Vagina (tissue), 2 donors: ENCODE measurements around the gene RPS6KC1. TPM values are rescaled to one million over a fixed set of nuclear protein-coding genes. Genes with fewer than 3 reads are reported as not detected.

Experiments used
- DNase-seq, 2 donors: peaks; one replicate each; pipeline ENCODE4 v3.0.0-alpha.2; 2017; ENCODE audit errors: extremely low spot score in 2 of 2
- H3K27ac ChIP-seq: fragments of 200-600 bp; sonication (generic); one replicate; pipeline ENCODE4 v1.5.1; 2019
- H3K27me3 ChIP-seq: fragments of 200-600 bp; sonication (generic); one replicate; pipeline ENCODE4 v1.5.1; 2019
- H3K36me3 ChIP-seq, 2 donors: fragments of 200-600 bp; sonication (generic); one replicate each; pipeline ENCODE4 v1.5.1; 2017 to 2019
- H3K4me1 ChIP-seq: fragments of 200-600 bp; sonication (generic); one replicate; pipeline ENCODE4 v1.5.1; 2019
- H3K4me3 ChIP-seq, 2 donors: fragments of 200-600 bp; sonication (generic); 1 replicate in 1 of 2; 2 replicates in 1 of 2; pipeline ENCODE4 v1.5.1; 2016 to 2019
- H3K9me3 ChIP-seq: fragments of 200-600 bp; sonication (generic); one replicate; pipeline ENCODE4 v1.5.1; 2019
- POLR2A ChIP-seq, 2 donors: fragments of 450-650 bp; IDR thresholded peaks; one replicate each; pipeline ENCODE4 v1.6.1; 2017; ENCODE audit warnings: antibody characterized with exemption in 2 of 2, mild to moderate bottlenecking in 2 of 2, moderate library complexity in 2 of 2
- POLR2AphosphoS5 ChIP-seq, 2 donors: sonication (generic); formaldehyde crosslinking; IDR thresholded peaks; one replicate each; pipeline ENCODE4 v1.9.0; 2017; ENCODE audit warnings: antibody characterized with exemption in 2 of 2, mild to moderate bottlenecking in 2 of 2, low read depth in 1 of 2; ENCODE audit not compliant: insufficient read depth in 1 of 2
- intact Hi-C: fragments of 100-400 bp; cut with DNase I; formaldehyde crosslinking; loops from one replicate; pipeline ENCODE4 v1.15.1; 2023
- total RNA-seq: library from RNA; depleted of rRNA; stranded (reverse); fragments of >200 nt; gene quantifications from one replicate; pipeline ENCODE4 v1.2.3, GENCODE V29; 2016
- TF ChIP-seq, protein P1 (sequence below), 3 experiments: fragments of 450-650 bp in 2 of 3; fragments of 200-600 bp in 1 of 3; sonication (generic) in 1 of 3; IDR thresholded peaks; one replicate each; pipeline ENCODE4 v1.5.1; 2017 to 2019; ENCODE audit warnings: antibody characterized with exemption in 3 of 3, mild to moderate bottlenecking in 2 of 3, moderate library complexity in 2 of 3

Gene RPS6KC1
- total RNA-seq, 1 donor from 2014 or later: 14.2 TPM

DNA sequence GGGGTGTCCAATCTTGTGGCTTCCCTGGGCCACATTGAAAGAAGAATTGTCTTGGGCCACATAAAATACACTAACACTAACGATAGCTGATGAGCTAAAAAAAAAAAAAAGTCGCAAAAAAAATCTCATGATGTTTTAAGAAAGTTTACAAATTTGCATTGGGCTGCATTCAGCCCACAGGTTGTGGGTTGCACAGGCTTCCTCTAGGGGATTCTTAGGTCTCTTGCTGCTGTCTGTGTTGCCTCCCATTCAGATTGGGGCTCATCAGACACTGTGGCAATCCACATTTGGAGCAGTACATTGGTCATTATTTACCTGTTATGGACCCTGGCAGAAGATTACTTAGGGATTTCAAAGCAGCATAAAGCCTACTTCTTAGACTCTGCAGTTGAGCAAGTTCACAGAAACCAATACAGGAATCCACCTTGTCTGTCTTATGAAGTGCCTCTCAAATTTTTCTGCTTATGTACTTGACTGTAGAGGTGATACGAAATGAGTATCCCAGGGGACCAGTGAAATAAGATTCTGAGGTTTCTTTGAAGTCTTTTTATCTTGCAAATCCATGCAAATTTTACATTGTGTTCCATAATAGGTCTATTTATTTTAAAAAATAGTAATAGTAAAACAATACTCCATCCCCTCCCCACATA is 205.5 kb downstream of the RPS6KC1 start:
- no peak for TF ChIP-seq POLR2AphosphoS5 (IDR thresholded peaks at IDR 0.05; ENCODE audit: insufficient read depth in 1 of 2, low read depth in 1 of 2)
- TF ChIP-seq, protein P1, sequence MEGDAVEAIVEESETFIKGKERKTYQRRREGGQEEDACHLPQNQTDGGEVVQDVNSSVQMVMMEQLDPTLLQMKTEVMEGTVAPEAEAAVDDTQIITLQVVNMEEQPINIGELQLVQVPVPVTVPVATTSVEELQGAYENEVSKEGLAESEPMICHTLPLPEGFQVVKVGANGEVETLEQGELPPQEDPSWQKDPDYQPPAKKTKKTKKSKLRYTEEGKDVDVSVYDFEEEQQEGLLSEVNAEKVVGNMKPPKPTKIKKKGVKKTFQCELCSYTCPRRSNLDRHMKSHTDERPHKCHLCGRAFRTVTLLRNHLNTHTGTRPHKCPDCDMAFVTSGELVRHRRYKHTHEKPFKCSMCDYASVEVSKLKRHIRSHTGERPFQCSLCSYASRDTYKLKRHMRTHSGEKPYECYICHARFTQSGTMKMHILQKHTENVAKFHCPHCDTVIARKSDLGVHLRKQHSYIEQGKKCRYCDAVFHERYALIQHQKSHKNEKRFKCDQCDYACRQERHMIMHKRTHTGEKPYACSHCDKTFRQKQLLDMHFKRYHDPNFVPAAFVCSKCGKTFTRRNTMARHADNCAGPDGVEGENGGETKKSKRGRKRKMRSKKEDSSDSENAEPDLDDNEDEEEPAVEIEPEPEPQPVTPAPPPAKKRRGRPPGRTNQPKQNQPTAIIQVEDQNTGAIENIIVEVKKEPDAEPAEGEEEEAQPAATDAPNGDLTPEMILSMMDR (IDR thresholded peaks at IDR 0.05): no peak
- no peak for TF ChIP-seq POLR2A (IDR thresholded peaks at IDR 0.05)
- Histone ChIP-seq H3K27me3 (no peaks in the 10 kb centered on the region), H3K9me3 (no peaks in the 10 kb centered on the region), H3K4me3 (no peak overlapping the region), H3K4me1 (no peaks in the 10 kb centered on the region), H3K27ac (no peak overlapping the region), H3K36me3 (no peaks in the 10 kb centered on the region)
- intact Hi-C loops: no loop called here
- DNase-seq: no peak

DNA sequence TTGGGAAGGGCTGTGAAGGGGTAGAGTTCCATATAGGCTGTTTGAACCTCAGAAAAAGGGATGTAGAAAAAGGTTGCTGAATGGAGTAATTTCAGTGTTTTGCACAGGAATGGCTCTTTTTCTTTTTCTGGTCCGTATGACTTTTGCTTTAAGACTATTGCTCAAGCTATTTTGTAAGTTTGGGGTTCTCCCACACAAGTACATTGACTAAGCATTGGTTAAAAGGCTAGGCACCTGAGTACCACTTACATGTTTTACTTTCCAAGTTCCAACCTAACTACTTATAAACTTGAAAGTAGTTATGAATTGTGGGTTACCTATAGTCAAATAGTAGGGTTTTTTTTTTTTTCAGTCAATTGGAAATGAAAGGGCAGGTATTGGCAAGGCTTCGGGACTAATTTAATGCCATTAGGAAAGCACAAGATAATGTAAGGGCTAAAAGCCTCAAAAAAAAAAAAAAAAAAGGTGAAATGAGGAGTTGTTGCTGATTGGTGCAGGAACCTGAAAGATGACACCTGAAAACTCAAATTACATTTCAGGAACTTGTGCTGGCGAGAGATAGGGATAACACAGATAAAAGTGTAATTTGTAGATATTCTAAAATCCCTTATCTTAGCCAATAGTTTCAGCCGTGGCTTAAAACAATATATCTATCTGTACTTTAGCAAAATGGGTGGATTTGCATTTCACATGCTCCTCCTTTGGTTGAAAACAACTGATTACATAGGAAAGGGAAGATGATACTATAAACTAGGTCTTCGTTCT is 209.5 kb downstream of the RPS6KC1 start:
- no peak for DNase-seq
- H3K36me3 ChIP-seq: no peaks in the 10 kb centered on the region
- no peak overlapping the region for H3K4me3 ChIP-seq
- intact Hi-C loops: no loop called here
- no peaks in the 10 kb centered on the region for H3K27me3 ChIP-seq
- TF ChIP-seq, protein P1 (IDR thresholded peaks at IDR 0.05): no peak
- TF ChIP-seq POLR2A (IDR thresholded peaks at IDR 0.05): no peak
- no peak for TF ChIP-seq POLR2AphosphoS5 (IDR thresholded peaks at IDR 0.05; ENCODE audit: insufficient read depth in 1 of 2, low read depth in 1 of 2)
- H3K4me1 ChIP-seq: no peaks in the 10 kb centered on the region
- no peaks in the 10 kb centered on the region for H3K9me3 ChIP-seq
- H3K27ac ChIP-seq: no peak overlapping the region

DNA sequence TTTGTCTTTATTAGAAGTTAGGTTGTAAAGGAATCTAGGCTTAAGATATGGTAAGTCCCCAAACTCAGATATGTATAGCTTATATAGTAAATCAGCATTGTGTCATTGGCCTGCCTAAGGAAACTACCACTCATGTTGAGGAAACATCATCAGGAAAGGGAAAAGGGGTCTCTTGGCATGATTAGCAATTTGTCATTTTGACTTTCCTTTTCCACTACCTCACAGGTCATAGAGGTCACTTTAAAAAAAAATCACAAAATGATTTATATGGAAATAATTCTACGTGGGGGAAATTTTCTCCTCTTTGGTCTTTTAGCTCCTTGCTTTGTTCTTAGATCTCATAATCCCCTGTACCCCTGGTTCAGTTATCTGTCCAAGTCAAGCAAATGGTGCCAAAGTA is 213.5 kb downstream of the RPS6KC1 start:
- Histone ChIP-seq H3K27ac (no peak overlapping the region), H3K4me3 (no peak overlapping the region), H3K9me3 (no peaks in the 10 kb centered on the region), H3K36me3 (peaks cover 0 to 6% of the 10 kb centered on the region in 2 donors), H3K27me3 (no peaks in the 10 kb centered on the region), H3K4me1 (no peaks in the 10 kb centered on the region)
- intact Hi-C loops: no loop called here
- DNase-seq: no peak
- TF ChIP-seq POLR2AphosphoS5 (IDR thresholded peaks at IDR 0.05; ENCODE audit: insufficient read depth in 1 of 2, low read depth in 1 of 2) (no peak), POLR2A (IDR thresholded peaks at IDR 0.05) (no peak)
- TF ChIP-seq, protein P1 (IDR thresholded peaks at IDR 0.05): no peak

DNA sequence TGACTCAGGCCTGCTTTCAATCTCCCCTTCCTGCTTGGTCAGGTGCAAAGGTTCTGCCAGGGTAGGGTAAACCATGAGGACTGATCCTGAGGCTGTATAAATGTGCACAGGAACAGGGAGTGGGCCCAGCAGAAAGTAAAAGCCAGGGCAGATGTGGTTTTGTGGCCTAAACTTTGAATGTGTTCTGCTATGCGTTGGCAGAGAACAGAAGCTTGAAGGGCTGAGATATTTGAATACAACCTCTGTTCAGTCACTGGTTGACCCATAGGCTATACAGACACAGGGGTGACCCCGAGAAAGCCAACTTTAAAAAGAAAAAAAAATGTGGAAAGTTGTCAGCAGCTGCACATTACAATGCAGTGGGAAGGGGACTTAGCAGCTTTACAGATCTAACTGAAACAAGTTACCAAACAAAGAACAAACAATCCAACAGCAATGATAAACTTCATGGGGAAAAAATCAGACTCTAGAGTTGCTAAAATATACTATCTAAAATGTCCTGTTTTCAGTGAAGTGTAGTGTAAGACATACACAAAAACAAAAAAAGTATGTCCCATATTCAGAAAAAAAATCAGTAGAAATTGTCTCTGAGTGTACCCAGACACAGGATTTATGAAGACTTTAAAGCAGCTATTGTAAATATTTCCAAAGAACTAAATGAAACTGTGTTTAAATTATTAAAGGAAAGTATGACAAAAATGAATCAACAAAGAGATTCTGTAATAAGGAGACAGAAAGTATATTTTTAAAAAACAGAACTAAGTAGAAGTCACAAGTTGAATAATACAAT is 216.1 kb downstream of the RPS6KC1 start:
- Histone ChIP-seq H3K9me3 (no peaks in the 10 kb centered on the region), H3K4me3 (no peak overlapping the region), H3K27ac (no peak overlapping the region), H3K36me3 (peaks cover 0 to 8% of the 10 kb centered on the region in 2 donors), H3K27me3 (no peaks in the 10 kb centered on the region), H3K4me1 (no peaks in the 10 kb centered on the region)
- TF ChIP-seq POLR2AphosphoS5 (IDR thresholded peaks at IDR 0.05; ENCODE audit: insufficient read depth in 1 of 2, low read depth in 1 of 2) (no peak), POLR2A (IDR thresholded peaks at IDR 0.05) (no peak)
- TF ChIP-seq, protein P1 (IDR thresholded peaks at IDR 0.05): no peak
- no peak for DNase-seq
- intact Hi-C loops: no loop called here
